Thymus (tissue), 11 donors: Measurements from ENCODE around the gene PLEKHG4B. TPM values are rescaled to one million over a fixed set of nuclear protein-coding genes. Genes with fewer than 3 reads are reported as not detected.
"Not testable (repeated sequence)": the region's sequence is repeated elsewhere in the genome, so short reads cannot be mapped to it uniquely, and the experiment has no call there.

Source experiments
- DNase-seq, 9 donors: peaks; one replicate each; pipeline ENCODE4 v3.0.0-alpha.2; 2013; ENCODE audit warnings: low spot score in 9 of 9, low read depth in 6 of 9, missing footprints in 1 of 9
- H3K27ac ChIP-seq, 2 donors: one replicate each; pipeline ENCODE4 v1.5.1; 2013; ENCODE audit warnings: control low read depth in 1 of 2, low read depth in 1 of 2, low read length in 1 of 2, mild to moderate bottlenecking in 1 of 2, moderate library complexity in 1 of 2
- H3K27me3 ChIP-seq, 2 donors: one replicate each; pipeline ENCODE4 v1.5.1; 2013; ENCODE audit warnings: low read length in 1 of 2; ENCODE audit not compliant: control insufficient read depth in 2 of 2, insufficient read depth in 1 of 2
- H3K36me3 ChIP-seq, 2 donors: one replicate each; pipeline ENCODE4 v1.5.1; 2013; ENCODE audit warnings: low read length in 1 of 2, mild to moderate bottlenecking in 1 of 2, moderate library complexity in 1 of 2; ENCODE audit not compliant: control insufficient read depth in 2 of 2, insufficient read depth in 2 of 2
- H3K4me1 ChIP-seq, 2 donors: one replicate each; pipeline ENCODE4 v1.5.1; 2013; ENCODE audit warnings: low read length in 2 of 2; ENCODE audit not compliant: control insufficient read depth in 2 of 2, insufficient read depth in 2 of 2
- H3K4me3 ChIP-seq, 2 donors: one replicate each; pipeline ENCODE4 v1.5.1; 2013; ENCODE audit warnings: low read length in 2 of 2, control low read depth in 1 of 2, mild to moderate bottlenecking in 1 of 2
- H3K9me3 ChIP-seq, 2 donors: one replicate each; pipeline ENCODE4 v1.5.1; 2013; ENCODE audit warnings: low read length in 1 of 2, mild to moderate bottlenecking in 1 of 2; ENCODE audit not compliant: control insufficient read depth in 2 of 2, insufficient read depth in 1 of 2
- WGBS: extraction: QIAGEN DNeasy Blood & Tissue Kit; methylation state at CpG from one replicate; pipeline ENCODE4 v1.1.7; 2013; 5-methylcytosine and 5-hydroxymethylcytosine counted together
- polyA plus RNA-seq: library from polyadenylated mRNA; stranded (reverse); fragments of 200-250 nt; gene quantifications from one replicate; pipeline ENCODE4 v1.2.3, GENCODE V29; 2013
- total RNA-seq: library from RNA; stranded (reverse); fragments of 120-200 nt; gene quantifications from one replicate; pipeline ENCODE4 v1.2.4, GENCODE V29; 2013
- donor health status: healthy.

The PLEKHG4B gene
- total and polyA plus RNA-seq, 2 donors = 0.47 to 0.64 TPM

GRCh38 chr5:222951-223715 is 131.2 kb downstream of the PLEKHG4B start:
- H3K27me3 ChIP-seq, DNase-seq, H3K4me1 ChIP-seq, H3K4me3 ChIP-seq, H3K9me3 ChIP-seq, H3K27ac ChIP-seq: not testable (repeated sequence)
- H3K36me3 ChIP-seq = peaks cover 37 to 38% of the 10 kb centered on the region in 2 donors
- WGBS = 86% methylated on average over 6 of the region's 6 CpGs

GRCh38 chr5:223791-224190 is 131.8 kb downstream of the PLEKHG4B start:
- peaks cover 3 to 6% of the 10 kb centered on the region in 2 donors for H3K4me1 ChIP-seq
- no peaks in the 10 kb centered on the region for H3K9me3 ChIP-seq
- 77% methylated on average over 6 of the region's 6 CpGs for WGBS
- no peak overlapping the region for H3K4me3 ChIP-seq
- no peak for DNase-seq
- peaks cover 41 to 44% of the 10 kb centered on the region in 2 donors for H3K36me3 ChIP-seq
- no peak overlapping the region for H3K27ac ChIP-seq
- H3K27me3 ChIP-seq = no peaks in the 10 kb centered on the region

- Histone ChIP-seq H3K27me3 (no peaks in the 10 kb centered on the region), H3K27ac (no peak overlapping the region), H3K36me3 (peaks cover 49 to 58% of the 10 kb centered on the region in 2 donors), H3K4me1 (peaks cover 0 to 3% of the 10 kb centered on the region in 2 donors), H3K4me3 (no peak overlapping the region), H3K9me3 (no peaks in the 10 kb centered on the region)
- 96% methylated on average over 14 of the region's 14 CpGs for WGBS
- DNase-seq = no peak
Observed at GRCh38 chr5:225334-225733, 133.4 kb downstream of the PLEKHG4B start.

- 94% methylated on average over 15 of the region's 17 CpGs for WGBS
- H3K27me3 ChIP-seq, H3K9me3 ChIP-seq, H3K4me1 ChIP-seq, H3K4me3 ChIP-seq, H3K27ac ChIP-seq, DNase-seq: not testable (repeated sequence)
- H3K36me3 ChIP-seq = peaks cover 69 to 77% of the 10 kb centered on the region in 2 donors
Observed at GRCh38 chr5:227375-227774, 135.4 kb downstream of the PLEKHG4B start.

- WGBS = 86% methylated on average over 3 of the region's 3 CpGs
- Histone ChIP-seq H3K4me1 (no peaks in the 10 kb centered on the region), H3K27me3 (no peaks in the 10 kb centered on the region), H3K9me3 (no peaks in the 10 kb centered on the region), H3K4me3 (no peak overlapping the region), H3K27ac (no peak overlapping the region), H3K36me3 (peaks cover 75 to 87% of the 10 kb centered on the region in 2 donors)
- DNase-seq = no peak
Observed at GRCh38 chr5:228886-229285, 136.9 kb downstream of the PLEKHG4B start.

GRCh38 chr5:230711-231110 is 138.7 kb downstream of the PLEKHG4B start:
- Histone ChIP-seq H3K27ac (no peak overlapping the region), H3K27me3 (no peaks in the 10 kb centered on the region), H3K4me3 (no peak overlapping the region), H3K36me3 (peaks cover 69 to 81% of the 10 kb centered on the region in 2 donors), H3K4me1 (no peaks in the 10 kb centered on the region), H3K9me3 (no peaks in the 10 kb centered on the region)
- DNase-seq = no peak
- 94% methylated on average over 14 of the region's 14 CpGs for WGBS

- 91% methylated on average over 13 of the region's 13 CpGs for WGBS
- Histone ChIP-seq H3K36me3 (peaks cover 65 to 77% of the 10 kb centered on the region in 2 donors), H3K27ac (no peak overlapping the region), H3K9me3 (no peaks in the 10 kb centered on the region), H3K27me3 (no peaks in the 10 kb centered on the region), H3K4me3 (no peak overlapping the region), H3K4me1 (no peaks in the 10 kb centered on the region)
- no peak for DNase-seq
Observed at GRCh38 chr5:231661-232060, 139.7 kb downstream of the PLEKHG4B start.

- H3K9me3 ChIP-seq, H3K27me3 ChIP-seq, H3K4me1 ChIP-seq, DNase-seq, H3K4me3 ChIP-seq, H3K27ac ChIP-seq: not testable (repeated sequence)
- H3K36me3 ChIP-seq = peaks cover 59 to 69% of the 10 kb centered on the region in 2 donors
- WGBS = 98% methylated on average over 20 of the region's 20 CpGs
Observed at GRCh38 chr5:233426-233825, 141.5 kb downstream of the PLEKHG4B start.

- no peaks in the 10 kb centered on the region for H3K27me3 ChIP-seq
- 88% methylated on average over 8 of the region's 8 CpGs for WGBS
- DNase-seq = no peak
- no peaks in the 10 kb centered on the region for H3K9me3 ChIP-seq
- no peak overlapping the region for H3K4me3 ChIP-seq
- H3K27ac ChIP-seq = no peak overlapping the region
- no peaks in the 10 kb centered on the region for H3K4me1 ChIP-seq
- peaks cover 60 to 65% of the 10 kb centered on the region in 2 donors for H3K36me3 ChIP-seq
Observed at GRCh38 chr5:234450-234849, 142.5 kb downstream of the PLEKHG4B start.
